ENCODE data around the gene CDK6. TPM values are rescaled to one million over a fixed set of nuclear protein-coding genes. Genes with fewer than 3 reads are reported as not detected.
A peak's percentile ranks its signal among the peaks of the same experiment; 100 is the strongest.

CDK6 gene
- total and polyA plus RNA-seq, 10 of the 15 experiments (the other 5 are each of a cell fraction or from before 2014, with no cell fraction given): 8.0 to 118 (median 45.8) TPM

GRCh38 chr7:92709150-92709549 lies 127.2 kb downstream of the CDK6 start:
- CTCF ChIA-PET: interaction anchor here (0.5 to 1.1 kb wide), 4 partner anchors 10 to 1939 kb away, joined by 3 to 4 read pairs (median 3); no protein-coding TSS in a partner anchor
- no peak for TF ChIP-seq CEBPZ (IDR thresholded peaks at IDR 0.05; ENCODE audit: low read depth, low read length)
- no peak for TF ChIP-seq STAT1 (conservative IDR thresholded peaks at IDR 0.05)
- TF ChIP-seq ZNF622 (IDR thresholded peaks at IDR 0.05): no peak
- TF ChIP-seq RB1 (IDR thresholded peaks at IDR 0.05; ENCODE audit: borderline replicate concordance): no peak
- TF ChIP-seq MTA3 (IDR thresholded peaks at IDR 0.05; ENCODE audit: borderline replicate concordance, low read length): no peak
- TF ChIP-seq KLF5 (IDR thresholded peaks at IDR 0.05; ENCODE audit: partially characterized antibody): no peak
- no peak for TF ChIP-seq ELK1 (IDR thresholded peaks at IDR 0.05; ENCODE audit: low read depth, low read length)
- TF ChIP-seq TCF12 (IDR thresholded peaks at IDR 0.05; ENCODE audit: low read depth, low read length): no peak
- TF ChIP-seq NFIC (IDR thresholded peaks at IDR 0.05; ENCODE audit: low read depth, low read length): no peak
- TF ChIP-seq IRF3 (IDR thresholded peaks at IDR 0.05): no peak
- no peak for TF ChIP-seq PML (IDR thresholded peaks at IDR 0.05; ENCODE audit: low read length)
- no peak for TF ChIP-seq ZBTB33 (IDR thresholded peaks at IDR 0.05)
- TF ChIP-seq WRNIP1 (IDR thresholded peaks at IDR 0.05; ENCODE audit: borderline replicate concordance, low read depth, low read length): no peak
- no peak for TF ChIP-seq HDGF (IDR thresholded peaks at IDR 0.05)
- TF ChIP-seq POU2F2 (IDR thresholded peaks at IDR 0.05; ENCODE audit: borderline replicate concordance, low read depth, low read length): no peak
- Histone ChIP-seq H3K27ac (ENCODE audit: control insufficient read depth, insufficient read depth) (no peak overlapping the region; the same call in 1 of the 2 replicates), H3K4me2 (ENCODE audit: control insufficient read depth, insufficient read depth) (no peak overlapping the region), H4K20me1 (ENCODE audit: control insufficient read depth, insufficient read depth) (no peaks in the 10 kb centered on the region), H3K27me3 (replicated peaks in 1 of 2; ENCODE audit: control insufficient read depth in 2 of 2, insufficient read depth in 2 of 2, low read length in 1 of 2) (no peaks in the 10 kb centered on the region), H3K9ac (ENCODE audit: control insufficient read depth, insufficient read depth, low read length) (no peak overlapping the region), H3K36me3 (ENCODE audit: control insufficient read depth in 2 of 2, insufficient read depth in 2 of 2, low read length in 1 of 2) (peaks cover 0 to 1% of the 10 kb centered on the region in 2 experiments; a peak in 3 of 4 replicates), H3K4me1 (ENCODE audit: control insufficient read depth, insufficient read depth, low read length) (peaks cover 5% of the 10 kb centered on the region; the same call in 1 of the 2 replicates), H3K9me3 (replicated peaks; ENCODE audit: control insufficient read depth, insufficient read depth, low read length) (peaks cover 2% of the 10 kb centered on the region; the same call in 2 of the 3 replicates), H2AFZ (ENCODE audit: control insufficient read depth, low read depth, low read length) (no peak overlapping the region), H3K4me3 (no peak overlapping the region), H3K79me2 (ENCODE audit: control insufficient read depth, insufficient read depth, low read length) (0 out of 2 replicates have a peak, but pooled peaks cover under 1% of the 10 kb centered on the region)
- in situ Hi-C loops (cut with MboI): no loop called here
- SMC1A ChIA-PET (ENCODE audit: uncharacterized antibody, unreplicated experiment): interaction anchor here (0.6 to 1.1 kb wide), 5 partner anchors 9 to 251 kb away, joined by 3 to 6 read pairs (median 5); no protein-coding TSS in a partner anchor
- POLR2A ChIA-PET: interaction anchor here (0.8 to 1.0 kb wide), 2 partner anchors 11 to 57 kb away, joined by 3 read pairs; no protein-coding TSS in a partner anchor
- ATAC-seq (peak; percentile 9; the same call in 2 of the 3 replicates), FAIRE-seq (no peak), DNase-seq (ENCODE audit: low read depth, low spot score) (no peak)
- intact Hi-C loops (cut with micrococcal nuclease; ENCODE audit: unreplicated experiment): loop anchor here (5.0 kb wide), 2 partner anchors 103 to 123 kb away; no protein-coding TSS in a partner anchor
- RAD21 ChIA-PET (ENCODE audit: unreplicated experiment): no interaction called here
- BruUV-seq (replicated peaks): no TSS peak
- 100% methylated on average over 2 of the region's 2 CpGs for WGBS (ENCODE audit: insufficient coverage, insufficient replicate concordance, low lambda C conversion rate, missing lambda C conversion rate)

Measured in GM12878 (cell line).